T follicular helper cell (primary cell): ENCODE measurements around the gene MRPS6.

Experiments
- DNase-seq: peaks from one replicate; pipeline ENCODE4 v3.0.0-alpha.2; 2020; ENCODE audit warnings: low read depth

The MRPS6 gene

GRCh38 chr21:34100790-34101189 is 27.4 kb downstream of the MRPS6 start:
- DNase-seq: no peak

DNA sequence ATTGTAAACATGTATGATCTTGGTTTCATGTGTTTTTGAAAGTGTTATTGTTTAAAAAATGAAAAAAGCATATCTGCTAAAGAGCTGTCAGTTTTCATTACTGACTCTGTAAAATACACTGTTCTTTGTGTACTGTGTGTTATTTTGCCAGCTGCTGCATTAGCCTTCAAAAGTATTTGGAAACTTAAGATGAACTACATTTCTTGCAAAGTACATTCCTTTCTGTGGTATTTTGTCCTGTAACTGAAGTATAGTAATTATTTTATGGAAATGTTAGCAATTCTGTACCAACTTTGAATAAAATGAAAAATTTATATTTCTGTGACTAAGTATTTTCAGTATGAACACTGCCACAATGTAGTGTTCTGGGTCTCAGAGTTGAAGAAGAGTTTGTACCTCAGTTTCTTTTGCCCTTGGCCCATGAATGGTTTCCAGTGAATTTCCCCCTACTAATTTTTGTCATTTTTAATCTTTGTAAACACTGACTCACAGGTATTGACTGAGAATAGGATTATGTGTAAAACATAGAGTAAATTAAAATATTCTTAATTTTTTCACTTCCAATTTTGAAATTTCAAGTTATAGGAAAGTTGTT is 32.7 kb downstream of the MRPS6 start:
- no peak for DNase-seq

DNA sequence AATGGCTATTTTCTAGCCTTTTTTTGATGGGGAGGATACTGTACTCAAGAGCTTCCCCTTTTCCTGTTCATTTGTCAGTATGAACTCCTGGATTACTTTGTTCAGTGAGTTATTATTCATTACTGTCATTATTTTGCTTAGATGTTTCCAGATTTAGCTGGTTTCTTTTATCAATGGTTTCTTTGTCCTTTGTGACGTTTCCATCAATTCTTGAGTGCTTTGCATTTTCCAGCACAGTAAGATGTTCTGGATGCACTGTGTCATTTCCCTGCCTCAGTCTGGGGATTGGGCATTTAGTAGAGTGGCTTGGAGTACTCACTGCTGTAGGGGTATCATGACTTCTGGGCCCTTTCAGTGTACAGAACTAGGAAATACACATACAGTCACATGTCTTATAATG is 34.2 kb downstream of the MRPS6 start:
- DNase-seq: no peak

DNA sequence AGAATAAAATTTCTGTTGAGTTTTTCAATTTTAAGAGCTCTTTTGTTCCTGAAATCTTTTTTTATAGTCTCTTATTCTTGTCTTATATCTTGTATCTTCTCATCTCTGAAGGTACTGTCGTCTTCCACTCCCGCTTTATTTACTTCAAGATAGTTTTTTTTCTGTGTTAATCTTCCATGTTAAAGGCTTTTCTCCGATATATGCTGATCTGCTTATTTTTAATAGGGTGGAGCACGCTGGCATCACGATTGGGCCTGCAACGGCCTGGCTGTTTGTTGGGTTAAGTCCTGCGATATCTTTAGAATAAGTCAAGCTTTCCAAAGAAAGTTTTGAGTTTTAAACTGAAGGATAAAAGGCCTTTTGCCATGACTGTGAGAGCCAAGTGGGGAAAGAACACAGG is 35.7 kb downstream of the MRPS6 start:
- DNase-seq: no peak

- no peak for DNase-seq
Measured at GRCh38 chr21:34110594-34111202, 37.3 kb downstream of the MRPS6 start.

DNA sequence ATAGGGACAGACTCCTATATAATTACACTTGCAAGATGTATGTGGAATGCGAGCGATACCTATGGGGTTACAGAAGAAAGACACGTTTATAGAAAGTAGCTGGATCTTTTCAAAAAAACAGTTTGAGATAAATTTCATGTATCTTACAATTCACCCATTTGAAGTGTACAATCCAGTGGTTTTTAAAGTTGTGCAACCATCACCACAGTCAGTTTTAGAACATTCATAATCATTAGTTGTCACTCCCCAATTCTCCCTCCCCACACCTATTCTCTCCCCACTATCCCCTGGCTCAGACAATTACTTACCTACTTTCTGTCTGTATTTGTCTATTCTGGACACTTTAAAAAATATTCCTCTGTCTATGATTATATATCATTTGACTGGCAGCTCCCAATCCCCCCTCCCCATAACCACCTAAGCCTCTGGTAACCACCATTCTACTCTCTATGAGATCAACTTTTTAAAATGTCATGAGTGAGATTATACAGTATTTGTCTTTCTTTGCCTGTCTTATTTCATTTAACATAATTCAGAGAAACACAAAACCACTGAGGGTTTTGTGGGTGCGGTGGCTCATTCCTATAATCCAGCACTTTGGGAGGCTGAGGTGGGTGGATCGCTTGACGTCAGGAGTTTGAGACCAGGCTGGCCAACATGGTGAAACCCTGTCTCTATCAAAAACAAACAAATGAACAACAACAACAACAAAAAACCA is 39.1 kb downstream of the MRPS6 start:
- no peak for DNase-seq

DNA sequence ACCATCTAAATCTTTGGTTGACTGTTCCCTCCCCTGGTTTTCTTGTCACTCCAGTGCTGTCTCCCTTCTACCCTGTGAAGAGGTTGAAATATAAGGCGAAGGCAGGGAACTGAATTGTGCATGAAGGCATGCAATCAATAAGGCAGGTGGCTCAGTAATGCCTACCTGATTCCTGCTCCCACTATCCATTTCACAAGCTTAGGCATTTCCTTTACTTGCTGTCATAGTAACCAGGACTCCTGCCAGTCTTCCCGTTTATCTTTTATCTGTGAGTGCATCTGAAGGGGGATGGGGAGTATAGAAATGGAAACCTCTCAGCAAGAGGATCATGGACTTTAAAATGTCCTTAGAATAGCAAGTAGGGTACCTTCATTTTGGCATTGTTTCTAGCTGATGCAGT is 40.5 kb downstream of the MRPS6 start:
- no peak for DNase-seq

DNA sequence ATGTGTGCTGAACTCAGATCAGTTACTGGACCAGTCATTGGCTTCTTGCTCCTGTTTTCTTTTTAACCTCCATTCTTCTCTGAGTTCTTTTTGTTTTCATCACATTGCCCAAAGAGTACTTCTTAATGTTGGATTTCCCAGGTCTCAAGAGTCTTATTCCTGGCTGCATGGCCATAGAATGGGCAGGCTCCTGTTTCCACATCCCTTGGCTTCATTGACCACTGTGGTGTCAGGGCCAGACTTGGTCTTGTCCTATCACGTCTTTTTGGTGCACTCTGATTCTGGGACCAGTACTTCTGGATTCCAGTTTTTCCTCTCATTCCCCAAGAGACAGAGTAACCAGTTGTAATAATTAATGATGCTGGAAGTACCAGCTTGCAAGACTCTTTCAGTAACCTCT is 41.8 kb downstream of the MRPS6 start:
- DNase-seq: no peak

DNA sequence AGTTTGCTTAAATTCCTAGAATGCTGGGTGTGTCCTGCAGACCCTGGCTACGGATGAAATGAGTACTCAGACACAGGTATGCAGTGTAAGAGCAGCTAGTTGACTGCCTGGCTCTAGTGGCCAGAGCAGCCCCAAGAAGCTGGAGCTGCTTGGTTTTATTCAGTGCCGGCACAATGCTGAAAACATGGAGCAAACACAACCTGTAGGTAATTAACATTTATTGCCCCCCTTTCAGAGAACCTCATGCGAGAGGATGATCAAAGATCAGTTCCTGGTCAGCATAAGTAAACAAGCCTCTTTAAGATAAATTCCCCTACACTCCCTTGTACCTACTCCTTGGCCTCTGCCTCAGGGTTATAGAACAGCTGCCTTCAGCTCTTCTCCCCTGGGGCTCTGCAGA is 43.2 kb downstream of the MRPS6 start:
- no peak for DNase-seq

DNA sequence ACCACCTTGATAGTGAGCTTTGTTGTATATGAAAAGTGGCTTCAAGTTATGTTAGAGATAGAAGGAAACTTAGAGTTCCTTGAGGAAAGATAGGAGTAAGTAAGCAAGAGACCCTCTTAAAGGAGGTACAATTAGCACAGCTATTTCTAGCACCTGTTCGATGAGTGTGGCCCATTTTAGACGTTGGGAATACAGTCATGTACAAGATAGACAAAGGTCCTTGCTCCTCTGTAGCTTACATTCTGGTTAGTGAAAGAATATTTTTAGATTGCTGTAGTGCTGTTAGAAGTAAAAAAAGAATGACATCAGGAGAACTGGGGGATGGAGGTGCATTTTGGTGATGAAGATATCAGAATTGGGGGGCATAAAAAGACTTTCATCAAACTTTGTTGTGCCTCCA is 47.5 kb downstream of the MRPS6 start:
- no peak for DNase-seq

- no peak for DNase-seq
Measured at GRCh38 chr21:34122047-34122446, 48.7 kb downstream of the MRPS6 start.

GRCh38 chr21:34123609-34124008 is 50.2 kb downstream of the MRPS6 start:
- no peak for DNase-seq

DNA sequence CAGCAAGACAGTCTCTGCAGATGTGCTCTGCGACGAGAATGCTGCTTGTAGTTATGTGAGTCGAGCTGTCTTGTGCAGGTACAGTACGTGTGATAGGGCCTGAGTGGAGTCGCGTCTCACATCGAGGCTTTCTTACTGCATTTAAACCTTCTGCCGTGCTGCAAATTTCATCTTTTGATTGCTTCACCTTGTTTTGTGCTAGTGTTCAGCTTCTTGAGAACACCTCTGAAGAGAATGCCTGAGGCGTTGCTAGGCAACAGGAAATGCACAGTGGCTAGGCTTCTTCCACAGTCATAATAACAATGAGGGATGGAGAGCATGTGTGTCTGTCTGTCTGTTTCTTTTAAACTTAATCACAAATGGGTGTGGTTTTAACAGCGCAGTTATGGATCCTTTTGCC is 52.9 kb downstream of the MRPS6 start:
- peak; percentile 8 for DNase-seq

DNA sequence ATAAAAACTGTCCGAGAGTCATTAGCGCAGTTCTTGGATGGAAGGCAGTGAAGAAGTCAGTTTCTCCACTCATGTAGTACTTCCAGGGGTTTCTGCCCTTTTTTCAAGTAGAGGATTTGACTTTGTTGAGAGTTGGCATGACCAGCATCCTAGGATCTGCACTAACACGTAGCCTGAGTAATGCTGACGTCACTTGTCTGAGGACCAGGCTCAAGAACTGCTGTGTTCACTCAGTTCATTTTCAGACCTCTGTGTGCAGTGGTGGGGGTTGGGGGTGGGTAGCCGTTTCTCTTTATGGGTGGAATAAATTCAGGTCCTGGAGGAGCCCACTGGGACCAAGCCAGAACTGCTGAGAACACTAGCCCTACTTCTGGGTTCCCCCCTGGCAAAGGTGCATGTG is 53.3 kb downstream of the MRPS6 start:
- no peak for DNase-seq

DNA sequence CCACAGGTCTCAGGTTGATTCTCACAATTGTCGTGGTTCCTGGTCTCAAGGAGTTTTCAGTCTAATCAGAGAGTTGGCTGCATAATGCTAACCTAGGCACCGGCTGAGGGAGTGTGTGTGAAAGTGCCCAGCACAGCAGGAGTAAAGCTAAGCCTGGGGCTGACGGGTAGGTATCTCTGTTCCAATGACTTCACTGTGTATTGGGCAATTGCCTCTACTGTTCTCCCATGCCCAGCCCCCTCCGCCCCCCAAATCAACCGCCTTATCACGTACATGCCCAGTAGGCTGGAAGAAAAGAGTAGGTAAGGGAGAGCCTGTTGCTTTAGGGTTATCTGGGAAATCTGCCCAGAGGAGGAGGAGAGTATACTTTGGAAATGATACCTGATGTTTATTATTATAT is 54.7 kb downstream of the MRPS6 start:
- no peak for DNase-seq

DNA sequence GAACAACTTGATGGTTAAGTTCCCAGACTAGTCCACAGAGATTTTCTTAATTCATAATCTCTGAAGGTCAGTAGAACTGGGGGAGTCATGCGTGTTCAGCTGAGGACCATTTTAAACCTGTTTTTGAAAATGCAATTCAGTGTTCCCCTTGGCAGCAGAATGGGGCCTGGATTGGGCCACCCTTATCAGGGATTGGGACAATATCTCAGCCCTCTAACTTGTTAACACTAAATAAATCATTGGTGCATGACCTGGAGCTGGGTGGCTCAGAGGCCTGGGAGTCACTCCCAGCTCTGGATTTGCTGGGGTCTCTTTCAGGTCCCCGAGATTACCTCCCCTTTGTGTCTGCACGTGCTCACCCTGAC is 55.3 kb downstream of the MRPS6 start:
- DNase-seq: no peak

DNA sequence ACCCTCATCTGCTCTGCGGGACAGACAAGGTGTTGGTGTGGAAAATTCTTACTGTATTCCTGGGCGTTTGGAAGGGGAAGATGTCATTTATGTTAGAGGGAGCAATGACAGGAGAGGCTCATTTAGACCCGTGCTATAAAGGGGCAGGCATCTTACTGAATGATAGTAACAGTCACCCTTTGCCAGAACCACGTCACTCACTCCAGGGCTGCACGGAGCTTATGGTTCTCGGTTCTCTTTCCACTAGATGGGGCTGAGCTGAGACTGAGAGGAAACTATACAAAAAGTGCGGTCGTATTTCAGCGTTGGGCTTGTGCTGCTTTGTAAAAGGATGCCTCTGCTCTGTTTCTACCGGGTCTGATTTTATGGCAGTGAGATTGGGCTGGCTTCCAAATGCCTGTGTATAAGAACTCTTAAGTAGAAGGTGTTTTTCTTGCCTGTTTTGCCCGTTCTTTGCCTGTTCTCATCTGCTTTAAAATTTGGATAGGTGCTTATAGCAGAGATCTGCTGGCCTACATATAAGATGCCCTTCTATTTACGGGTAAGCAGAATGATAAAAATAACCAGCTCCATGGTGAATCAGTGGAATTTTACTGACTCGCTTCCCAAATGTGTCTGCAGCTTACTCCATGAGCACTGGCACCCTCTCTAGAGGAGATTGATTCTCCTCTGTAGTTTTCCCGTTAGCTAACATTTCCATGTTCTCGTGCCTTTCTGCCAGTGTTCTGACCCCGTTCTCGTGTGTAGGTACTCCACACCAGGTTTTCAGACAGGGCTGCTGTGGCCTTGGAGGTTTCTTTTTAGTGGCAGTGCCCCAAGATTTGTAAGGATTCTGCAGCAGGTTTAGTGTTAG is 55.9 kb downstream of the MRPS6 start:
- DNase-seq: peak; percentile 46

- no peak for DNase-seq
Measured at GRCh38 chr21:34129901-34130715, 56.7 kb downstream of the MRPS6 start.

GRCh38 chr21:34130716-34130985 is 57.3 kb downstream of the MRPS6 start:
- DNase-seq: no peak

- no peak for DNase-seq
Measured at GRCh38 chr21:34131586-34131985, 58.2 kb downstream of the MRPS6 start.

DNA sequence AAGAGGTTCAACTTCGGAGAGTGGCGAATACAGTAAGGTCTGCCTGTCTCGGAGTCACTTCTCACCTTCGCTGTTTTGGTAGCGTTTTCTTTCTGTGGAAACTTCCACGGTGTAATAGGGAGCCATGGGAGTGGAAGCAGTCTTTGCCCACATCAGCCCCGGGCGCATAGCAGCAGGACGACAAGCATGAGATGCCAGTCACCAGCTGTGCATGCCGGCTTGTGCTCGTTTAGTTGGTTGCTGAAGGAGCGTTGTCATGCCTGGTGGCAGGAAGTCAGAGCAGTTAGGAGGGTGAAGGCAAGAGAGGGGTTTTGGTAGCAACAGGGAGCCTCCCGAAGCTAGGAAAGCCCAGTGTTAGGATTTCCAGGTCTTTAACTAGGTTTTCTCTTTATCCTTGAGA is 58.8 kb downstream of the MRPS6 start:
- no peak for DNase-seq

- no peak for DNase-seq
Measured at GRCh38 chr21:34132926-34133325, 59.5 kb downstream of the MRPS6 start.
